CD4-positive, alpha-beta T cell treated with Interleukin-6 at 100 ng/mL for 8 hours (primary cell): Measurements from ENCODE around the gene COL23A1.

ENCODE experiments used
- DNase-seq: peaks from one replicate; pipeline ENCODE4 v3.0.0-alpha.2; 2020; ENCODE audit warnings: mixed read lengths, low spot score

Gene COL23A1

DNA sequence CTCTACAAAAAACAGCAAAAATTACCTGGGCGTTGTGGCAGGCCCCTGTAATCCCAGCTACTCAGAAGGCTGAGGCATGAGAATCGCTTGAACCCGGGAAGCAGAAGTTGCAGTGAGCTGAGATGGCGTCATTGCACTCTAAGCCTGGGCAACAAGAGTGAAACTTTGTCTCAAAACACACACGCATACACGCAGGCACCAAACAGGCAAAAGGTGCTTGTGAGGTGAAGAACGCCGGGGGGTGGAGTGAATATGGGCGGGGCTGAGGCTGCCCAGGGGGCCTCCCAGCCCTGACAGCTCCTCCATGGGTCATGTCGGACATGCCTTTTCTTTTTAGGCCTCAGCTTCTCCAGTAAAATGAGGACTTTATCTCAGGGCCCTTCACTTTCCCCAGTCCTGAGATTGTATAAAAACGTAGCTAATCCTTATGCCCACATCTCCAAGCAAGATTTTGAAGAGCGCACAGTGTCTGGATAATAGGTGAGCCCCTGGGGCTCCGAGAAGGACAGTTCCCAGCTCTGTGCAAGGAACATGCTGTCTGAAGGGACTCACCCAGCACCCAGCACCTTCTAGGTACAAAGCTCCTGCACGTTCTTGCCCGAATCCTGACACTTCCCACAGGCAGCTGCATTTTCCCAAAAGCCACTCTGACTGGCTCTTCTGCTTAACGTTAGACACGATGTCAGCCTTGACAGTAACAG is 168.3 kb downstream of the COL23A1 start:
- no peak for DNase-seq

DNA sequence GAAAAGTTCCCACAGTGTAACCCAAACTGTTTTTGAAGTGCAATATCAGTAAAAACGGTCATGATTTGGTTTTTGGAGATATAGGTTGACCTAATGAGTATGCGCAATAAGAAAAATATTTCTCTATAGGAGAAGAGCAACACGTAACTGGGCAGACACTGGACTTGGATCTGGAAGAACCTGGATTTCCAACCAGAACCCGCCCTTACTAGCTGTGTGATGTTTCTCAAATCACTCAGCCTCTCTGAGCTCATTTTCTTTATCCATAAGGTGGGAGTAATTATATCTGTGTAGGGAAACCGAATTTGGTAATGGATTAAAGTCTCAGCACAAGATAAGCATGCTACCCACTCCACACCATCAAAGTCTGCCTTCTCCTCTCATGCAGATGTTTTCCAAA is 169.1 kb downstream of the COL23A1 start:
- no peak for DNase-seq

DNA sequence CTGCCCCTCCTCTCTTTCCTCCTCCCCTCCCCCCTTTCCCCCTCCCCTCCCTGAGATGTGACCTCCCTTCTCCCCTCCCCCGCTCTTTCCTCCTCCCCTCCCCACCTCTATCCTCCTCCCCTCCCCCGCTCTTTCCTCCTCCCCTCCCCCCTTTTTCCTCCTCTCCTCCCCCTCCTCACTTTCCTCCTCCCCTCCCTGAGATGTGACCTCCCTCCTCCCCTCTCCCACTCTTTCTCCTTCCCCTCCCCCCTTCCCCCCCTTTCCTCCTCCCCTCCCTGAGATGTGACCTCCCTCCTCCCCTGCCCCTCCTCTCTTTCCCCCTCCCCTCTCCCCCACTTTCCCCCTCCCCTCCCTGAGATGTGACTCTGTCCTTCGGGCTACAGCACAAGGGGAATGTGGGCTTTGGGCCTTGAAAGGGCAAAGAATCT is 169.8 kb downstream of the COL23A1 start:
- no peak for DNase-seq

DNA sequence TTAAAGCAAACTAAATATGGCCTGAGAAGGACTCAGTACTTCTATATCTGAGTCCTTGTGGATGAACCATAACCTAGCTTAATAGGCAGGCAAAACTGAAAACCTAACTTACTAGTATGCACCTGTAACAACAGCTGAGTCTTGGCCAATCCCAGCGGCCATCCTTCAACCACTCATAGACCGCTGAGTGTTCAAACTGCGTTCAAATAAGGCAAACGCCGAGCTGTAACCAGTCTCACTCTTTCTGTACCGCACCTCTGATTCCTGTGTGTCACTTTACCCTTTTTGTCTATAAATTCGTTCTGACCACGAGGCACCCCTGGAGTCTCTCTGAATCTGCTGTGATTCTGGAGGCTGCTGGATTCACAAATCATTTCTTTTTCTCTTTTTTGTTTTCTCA is 170.5 kb downstream of the COL23A1 start:
- DNase-seq = no peak

DNA sequence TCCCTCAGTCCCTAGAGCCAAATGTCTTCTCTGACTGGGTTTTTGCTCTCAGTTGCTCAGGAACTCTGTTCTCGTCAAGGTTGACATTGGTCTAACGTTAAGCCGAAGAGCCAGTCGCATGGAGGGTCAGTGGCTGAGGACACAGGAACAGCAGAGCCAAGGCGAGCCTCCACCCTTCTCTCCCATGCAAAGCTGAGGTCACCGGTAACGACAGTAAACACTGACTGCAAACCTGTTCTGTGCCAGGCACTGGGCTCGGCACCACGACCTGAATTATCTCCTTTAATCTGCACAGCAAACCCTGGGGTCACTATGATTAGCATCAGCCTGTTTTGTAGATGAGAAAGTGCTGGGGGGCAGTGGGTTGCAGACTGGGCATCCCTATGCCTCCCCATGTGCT is 171.0 kb downstream of the COL23A1 start:
- no peak for DNase-seq

DNA sequence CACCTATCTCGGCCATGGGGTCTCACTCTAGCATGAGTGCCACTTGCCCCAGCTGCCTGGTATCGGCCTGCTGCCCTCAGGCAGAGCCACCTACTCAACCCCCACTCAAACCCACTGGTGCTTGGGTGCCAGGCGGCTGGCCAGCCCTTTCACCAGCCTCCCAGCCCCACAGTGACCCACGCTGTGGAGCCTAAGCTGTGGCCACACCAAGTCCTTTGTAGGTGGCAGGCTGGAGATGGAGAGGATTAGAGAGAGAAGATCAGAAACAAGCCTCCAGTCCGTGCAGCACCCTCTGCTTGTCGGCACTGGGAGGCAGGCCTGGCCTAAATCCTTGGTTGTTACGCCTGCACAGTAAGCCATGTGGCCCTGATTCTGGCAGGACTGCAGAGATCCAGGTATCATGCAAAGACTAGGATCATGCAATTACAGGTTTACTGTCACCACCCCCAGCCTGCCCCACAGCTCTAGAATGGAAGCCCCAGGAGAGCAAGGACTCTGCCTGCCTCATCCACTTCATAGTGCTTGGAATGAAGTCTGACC is 171.7 kb downstream of the COL23A1 start:
- DNase-seq = no peak

GRCh38 chr5:178418031-178418430 is 172.2 kb downstream of the COL23A1 start:
- no peak for DNase-seq

GRCh38 chr5:178417391-178417811 is 172.8 kb downstream of the COL23A1 start:
- no peak for DNase-seq

DNA sequence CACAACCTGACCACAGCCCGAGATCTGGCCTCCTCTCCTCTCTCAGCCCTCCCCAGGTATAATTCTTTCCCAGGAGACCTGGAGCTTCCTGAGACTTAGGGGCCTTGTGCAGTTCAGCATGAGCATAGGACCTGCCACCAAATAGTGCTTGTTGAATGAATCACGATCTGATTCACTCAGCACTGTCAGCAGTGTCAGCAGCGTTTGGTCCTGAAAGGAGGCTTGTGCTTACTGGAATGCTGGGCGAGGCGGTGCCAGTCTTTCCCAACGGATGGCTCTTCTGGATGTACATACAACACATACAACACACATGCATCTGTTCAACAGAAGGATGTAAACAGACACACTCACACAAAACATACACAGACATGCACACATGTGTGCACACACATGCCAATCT is 173.3 kb downstream of the COL23A1 start:
- DNase-seq = no peak

GRCh38 chr5:178416206-178416882 is 173.8 kb downstream of the COL23A1 start:
- DNase-seq = no peak

DNA sequence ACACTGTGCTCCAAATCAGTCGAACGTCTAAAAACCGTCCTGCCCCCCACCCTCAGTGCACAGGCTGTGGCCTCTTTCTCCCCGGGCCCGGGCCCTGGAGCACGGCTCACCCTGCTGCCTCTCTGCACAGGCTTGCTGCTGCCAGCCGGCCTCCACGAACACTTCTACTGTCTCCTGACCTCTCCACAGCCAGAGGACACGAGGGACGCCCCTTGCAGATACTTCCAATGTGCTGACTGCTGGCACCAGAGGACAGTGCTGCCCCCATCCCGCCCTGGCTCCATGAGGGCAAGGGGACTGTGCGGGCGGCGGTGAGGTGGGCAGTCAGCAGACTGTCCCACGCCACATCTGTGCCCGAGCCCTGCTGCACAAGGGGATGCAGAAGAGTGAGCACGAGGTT is 174.8 kb downstream of the COL23A1 start:
- no peak for DNase-seq

GRCh38 chr5:178413988-178414387 is 176.2 kb downstream of the COL23A1 start:
- no peak for DNase-seq

DNA sequence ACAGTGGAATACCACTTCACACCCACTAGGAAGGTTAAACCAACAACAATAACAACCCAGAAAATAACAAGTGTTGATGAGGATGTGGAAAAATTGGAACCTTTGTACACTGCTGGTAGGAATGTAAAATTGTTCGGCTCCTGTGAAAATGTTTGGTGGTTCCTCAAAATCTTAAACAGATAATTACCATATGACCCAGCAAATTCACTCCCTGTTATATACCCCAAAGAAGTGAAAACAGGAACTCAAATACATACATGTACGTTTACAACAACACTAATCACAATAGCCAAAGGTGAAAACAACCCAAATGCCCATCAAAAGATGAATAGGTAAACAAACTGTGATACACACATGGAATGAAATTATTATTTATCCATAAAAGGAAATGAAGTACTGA is 179.1 kb downstream of the COL23A1 start:
- DNase-seq = no peak

- DNase-seq = no peak
Measured at GRCh38 chr5:178407646-178408045, 182.5 kb downstream of the COL23A1 start.

- DNase-seq = no peak
Measured at GRCh38 chr5:178404987-178405386, 185.2 kb downstream of the COL23A1 start.

DNA sequence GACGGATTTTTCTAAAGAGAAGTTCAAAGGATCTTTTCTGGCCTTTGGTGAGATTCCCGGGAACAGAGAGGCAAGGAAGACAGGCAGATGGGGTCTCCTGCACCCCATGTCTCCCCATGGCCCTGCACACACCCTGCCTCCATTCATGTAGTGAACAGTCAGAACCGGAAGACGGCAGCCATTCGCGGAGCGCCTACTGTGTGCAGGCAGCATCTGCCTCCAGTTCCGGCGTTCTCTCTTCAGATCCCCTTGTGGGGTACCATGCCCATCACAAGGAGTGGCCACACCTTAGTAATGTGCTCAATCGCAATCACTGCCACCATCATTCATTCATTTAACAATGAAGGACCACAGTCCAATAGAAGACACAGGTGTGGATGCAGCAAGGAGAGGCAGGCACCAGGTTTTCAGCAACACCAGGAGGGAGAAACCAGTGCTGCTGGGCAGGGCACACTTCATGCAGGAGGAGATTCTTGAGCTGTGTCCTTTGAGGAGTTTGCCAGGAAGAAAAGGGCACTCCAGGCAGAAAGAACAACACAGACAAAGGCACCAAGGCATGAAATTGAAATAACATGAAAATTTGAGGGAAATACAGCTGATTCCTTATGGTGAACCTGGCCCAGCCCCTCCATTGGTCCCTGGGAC is 186.1 kb downstream of the COL23A1 start:
- no peak for DNase-seq

GRCh38 chr5:178403351-178403750 is 186.8 kb downstream of the COL23A1 start:
- DNase-seq = no peak

- DNase-seq = no peak
Measured at GRCh38 chr5:178399701-178400095, 190.5 kb downstream of the COL23A1 start.

DNA sequence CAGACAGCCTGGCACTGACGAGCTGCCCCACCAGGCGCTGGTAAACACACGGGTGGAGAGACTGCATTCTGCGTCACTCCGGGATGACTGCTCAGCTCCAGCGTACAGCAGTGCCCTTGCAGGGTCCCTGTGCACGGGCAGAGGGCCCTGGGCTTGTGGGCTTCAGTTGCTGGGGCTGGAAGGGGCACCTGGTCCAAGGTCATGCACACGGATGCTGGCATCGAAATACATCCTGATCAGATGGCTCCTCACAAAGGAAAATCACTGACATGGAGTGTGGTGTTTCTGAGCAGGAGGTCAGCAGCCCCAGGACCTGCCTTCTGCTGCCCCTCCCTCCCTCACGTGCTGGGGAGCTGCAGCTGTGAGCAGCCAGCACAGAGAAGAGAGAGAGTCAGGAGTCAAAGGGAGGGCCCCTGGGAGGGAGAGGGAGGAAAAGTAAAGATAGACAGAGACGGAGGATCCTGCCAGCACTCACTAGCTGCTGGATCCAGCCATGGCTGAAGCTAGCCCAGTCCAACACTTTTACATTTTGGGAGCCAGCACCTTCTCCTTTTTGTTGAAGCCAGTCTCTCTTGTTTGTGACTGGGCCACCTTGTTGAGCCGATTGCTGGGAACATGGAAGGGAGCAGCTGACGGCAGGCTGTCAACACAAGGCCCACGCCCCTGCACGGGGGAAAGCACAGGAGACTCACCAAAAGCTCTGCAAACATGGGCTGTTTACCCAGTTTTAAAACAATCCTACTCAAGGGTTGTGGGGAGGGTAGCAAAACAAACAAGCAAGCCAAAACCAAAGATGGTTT is 191.1 kb downstream of the COL23A1 start:
- DNase-seq = no peak

DNA sequence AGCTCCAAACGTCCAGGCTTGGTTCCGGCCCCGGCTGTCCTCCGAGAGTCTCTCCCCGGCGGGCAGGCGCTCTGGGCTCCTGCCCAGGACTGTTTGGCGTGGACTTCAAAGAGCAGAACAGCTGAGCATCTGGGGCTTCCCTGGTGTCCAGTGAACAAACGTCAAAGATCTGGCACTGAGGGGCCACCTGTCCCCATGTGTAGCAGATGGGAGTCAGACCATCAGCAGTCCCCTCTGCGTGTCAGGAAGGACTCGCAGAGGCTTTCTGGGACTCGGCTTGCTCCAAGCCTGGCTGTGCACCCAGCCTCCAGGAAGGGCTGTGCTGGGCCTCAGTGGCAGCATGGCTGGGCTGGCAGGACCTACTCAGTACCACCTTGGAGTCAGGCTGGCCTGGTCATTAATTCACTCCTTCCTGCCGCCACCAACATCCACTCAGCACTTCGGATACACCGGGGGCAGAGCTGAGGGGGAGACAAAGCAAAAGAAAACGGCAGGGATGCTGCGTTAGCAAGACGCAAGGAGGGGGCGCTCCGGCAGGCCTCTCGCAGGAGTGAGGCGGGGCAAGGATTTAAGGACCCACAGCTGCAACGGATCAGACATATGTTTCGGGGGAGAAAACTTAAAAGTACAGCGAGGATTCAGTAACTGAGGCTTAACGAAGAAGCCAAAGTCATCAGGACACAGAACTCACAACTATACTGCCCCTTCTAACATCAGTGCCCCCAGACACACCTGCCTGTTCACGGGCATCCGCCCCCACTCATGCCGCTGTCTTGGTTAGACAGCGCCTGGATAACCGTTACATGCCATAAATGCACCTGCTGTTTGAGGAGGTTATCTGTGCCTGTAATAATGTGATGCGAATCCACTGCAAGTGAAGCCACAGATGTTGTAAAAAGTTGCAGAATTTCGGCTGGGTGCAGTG is 193.1 kb downstream of the COL23A1 start:
- DNase-seq = no peak

DNA sequence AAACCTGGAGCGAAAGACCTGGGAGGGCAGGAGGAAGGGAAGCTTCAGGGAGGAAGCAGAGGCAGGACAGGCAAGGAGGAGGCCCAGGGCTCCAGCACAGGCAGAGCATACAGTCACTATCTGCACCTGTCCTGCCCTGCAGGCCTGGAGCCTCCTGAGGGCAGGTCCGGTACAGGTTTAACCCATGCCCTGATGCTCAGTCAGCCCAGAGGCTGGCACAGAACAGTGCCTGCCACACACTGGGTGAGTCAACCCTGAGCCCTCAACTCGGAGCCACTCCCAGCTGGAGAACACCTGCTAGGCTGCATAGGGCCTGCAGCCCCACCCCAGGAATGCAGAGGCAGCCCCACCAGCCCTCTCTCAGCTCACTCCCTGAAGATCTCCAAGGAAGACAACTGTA is 196.1 kb downstream of the COL23A1 start:
- no peak for DNase-seq
